Measurements from ENCODE around the gene MOSMO. TPM values are rescaled to one million over a fixed set of nuclear protein-coding genes. Genes with fewer than 3 reads are reported as not detected.

Gene MOSMO
- total and polyA plus RNA-seq, 2 of the 4 experiments (the other 2 are of a cell fraction) = 10.5 to 16.0 TPM

DNA sequence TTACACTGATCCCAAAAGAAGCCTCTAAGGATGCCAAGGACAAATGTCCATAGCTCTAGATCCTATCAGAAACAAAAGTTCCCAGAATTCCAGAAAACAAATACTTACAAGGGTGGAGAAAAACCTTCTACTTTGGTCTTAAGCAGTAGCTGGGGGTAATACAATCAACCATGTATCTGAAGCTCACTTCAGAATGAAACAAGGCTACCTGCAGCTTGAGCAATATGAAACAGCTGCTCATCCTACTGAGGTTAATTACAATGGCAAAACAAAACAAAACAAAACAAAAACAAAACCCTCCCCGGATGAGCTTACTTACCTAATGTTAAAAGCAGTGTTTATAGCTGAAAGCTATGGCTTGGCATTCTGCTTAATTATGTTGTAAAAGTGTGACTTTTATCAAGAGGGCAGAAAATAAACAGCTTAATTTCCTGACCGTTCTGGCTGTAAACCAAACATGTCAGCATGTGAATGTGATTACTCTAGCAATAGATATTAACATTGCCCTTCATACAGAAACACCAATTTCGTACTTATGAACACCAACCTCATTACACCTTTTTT is 17.4 kb upstream of the MOSMO start:
- H3K56ac ChIP-seq (ENCODE audit: extremely low read depth, insufficient read depth, low read length) = no peak overlapping the region
- TF ChIP-seq CHD1 (IDR thresholded peaks at IDR 0.05; ENCODE audit: low read depth, low read length) (no peak), CEBPB (IDR thresholded peaks at IDR 0.05; ENCODE audit: low read depth, low read length) (no peak), FOS (IDR thresholded peaks at IDR 0.05; ENCODE audit: low read depth, low read length) (no peak), RAD21 (IDR thresholded peaks at IDR 0.05; ENCODE audit: low read length) (no peak), RFX5 (IDR thresholded peaks at IDR 0.05; ENCODE audit: low read depth, low read length) (no peak), NFE2L2 (IDR thresholded peaks at IDR 0.05; ENCODE audit: low read depth, low read length) (no peak), MAFK (IDR thresholded peaks at IDR 0.05; ENCODE audit: low read depth, low read length) (no peak)
- TF ChIP-seq, protein P1, sequence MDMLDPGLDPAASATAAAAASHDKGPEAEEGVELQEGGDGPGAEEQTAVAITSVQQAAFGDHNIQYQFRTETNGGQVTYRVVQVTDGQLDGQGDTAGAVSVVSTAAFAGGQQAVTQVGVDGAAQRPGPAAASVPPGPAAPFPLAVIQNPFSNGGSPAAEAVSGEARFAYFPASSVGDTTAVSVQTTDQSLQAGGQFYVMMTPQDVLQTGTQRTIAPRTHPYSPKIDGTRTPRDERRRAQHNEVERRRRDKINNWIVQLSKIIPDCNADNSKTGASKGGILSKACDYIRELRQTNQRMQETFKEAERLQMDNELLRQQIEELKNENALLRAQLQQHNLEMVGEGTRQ (IDR thresholded peaks at IDR 0.05; ENCODE audit: low read depth, low read length) = no peak
- no peak overlapping the region for H3K4me3 ChIP-seq (ENCODE audit: insufficient read depth, low read depth, low read length)
- no peaks in the 10 kb centered on the region for H3K9me1 ChIP-seq (ENCODE audit: insufficient read depth, low read length)
- in situ Hi-C loops (cut with MboI; ENCODE audit: low sequenced_read_pairs) = no loop called here
- no CpG with 5 or more reads among the region's 3 CpGs for WGBS, 2 experiments (ENCODE audit: extremely low coverage in 2 of 2, insufficient read length in 1 of 2)
- no peak overlapping the region for H2AFZ ChIP-seq (replicated peaks; ENCODE audit: low read length, poor library complexity)
- no peaks in the 10 kb centered on the region for H3K9me3 ChIP-seq (ENCODE audit: control insufficient read depth, insufficient read depth, low read length)
- H2BK15ac ChIP-seq (ENCODE audit: low read depth, low read length) = no peak overlapping the region
- intact Hi-C loops (cut with micrococcal nuclease) = no loop called here
- no peaks in the 10 kb centered on the region for H3K4me1 ChIP-seq (ENCODE audit: control insufficient read depth, insufficient read depth, low read length)
- no peak overlapping the region for H2BK5ac ChIP-seq (ENCODE audit: low read depth, low read length, poor library complexity, severe bottlenecking)
- ChIA-PET CTCF (interaction anchor here (0.7 to 2.0 kb wide), 4 partner anchors 11 to 198 kb away, joined by 3 to 10 read pairs (median 7); no protein-coding TSS in a partner anchor), POLR2A (ENCODE audit: unreplicated experiment) (no interaction called here)
- H3K4me2 ChIP-seq (ENCODE audit: low read depth, low read length) = no peak overlapping the region
- no peaks in the 10 kb centered on the region for H3K36me3 ChIP-seq (ENCODE audit: control insufficient read depth, insufficient read depth, low read length)
- H3K27me3 ChIP-seq (ENCODE audit: control insufficient read depth, insufficient read depth, low read length) = no peaks in the 10 kb centered on the region
- no peak overlapping the region for H2BK20ac ChIP-seq (ENCODE audit: low read depth, low read length)
- ATAC-seq (ENCODE audit: low read depth) = no peak
- no peak overlapping the region for H3K23ac ChIP-seq (ENCODE audit: low read depth, low read length)
- no peak overlapping the region for H4K8ac ChIP-seq (ENCODE audit: low read depth in 2 of 2, low read length in 2 of 2)
- no peaks in the 10 kb centered on the region for H4K20me1 ChIP-seq (ENCODE audit: insufficient read depth, low read length)
- H3K79me1 ChIP-seq (ENCODE audit: low read depth in 1 of 2, low read length in 2 of 2) = no peaks in the 10 kb centered on the region
- H4K5ac ChIP-seq (ENCODE audit: low read depth, low read length) = no peak overlapping the region
- dilution Hi-C loops (cut with HindIII; ENCODE audit: low sequenced_read_pairs, unreplicated experiment) = no loop called here
- H3K14ac ChIP-seq (replicated peaks; ENCODE audit: low read depth, low read length) = no peak overlapping the region
- no peak for DNase-seq
- no peak overlapping the region for H2AK9ac ChIP-seq (replicated peaks; ENCODE audit: low read depth, low read length, poor library complexity)
- no peak overlapping the region for H2BK120ac ChIP-seq (ENCODE audit: low read depth, low read length)
- no peak overlapping the region for H3K27ac ChIP-seq (ENCODE audit: insufficient read depth, low read length)
- H3K9ac ChIP-seq (ENCODE audit: low read depth, low read length) = no peak overlapping the region
- no peak overlapping the region for H2AK5ac ChIP-seq (ENCODE audit: low read depth, low read length)
- no peak overlapping the region for H3K4ac ChIP-seq (ENCODE audit: low read depth, low read length)
- no TSS peak for BruUV-seq (replicated peaks)
- no peak overlapping the region for H4K91ac ChIP-seq (ENCODE audit: insufficient read depth, low read depth, low read length)
- H3K18ac ChIP-seq (ENCODE audit: low read depth, low read length) = no peak overlapping the region
